K562 (cell line): Measurements from ENCODE around the gene HNRNPLL.

Experiments used
- CHD4 ChIP-seq: fragments of 200-600 bp; sonication (generic); IDR thresholded peaks from 3 replicates; pipeline ENCODE4 v1.6.1; 2012; ENCODE audit warnings: low read depth, mild to moderate bottlenecking, mixed read lengths, low read length, inconsistent platforms; ENCODE audit not compliant: insufficient read depth, insufficient replicate concordance, poor library complexity, severe bottlenecking
- CTCF ChIP-seq, 3 experiments: IDR thresholded peaks in 2 of 3; conservative IDR thresholded peaks in 1 of 3; 2 replicates each; pipeline ENCODE4 v1.5.1; 2011 to 2012; ENCODE audit warnings: low read length in 3 of 3, mild to moderate bottlenecking in 3 of 3, control low read depth in 2 of 3, improper control_type of control experiment in 1 of 3, inconsistent platforms in 1 of 3, low read depth in 1 of 3, mixed read lengths in 1 of 3, moderate library complexity in 1 of 3; ENCODE audit not compliant: insufficient read depth in 2 of 3
- HNRNPL ChIP-seq: fragments of 200-400 bp; formaldehyde crosslinking; IDR thresholded peaks from 2 replicates; pipeline ENCODE4 v1.6.1; 2017; ENCODE audit warnings: low read depth, mild to moderate bottlenecking, low read length
- POLR2AphosphoS5 ChIP-seq: IDR thresholded peaks from 2 replicates; pipeline ENCODE4 v1.6.1; 2011; ENCODE audit warnings: mild to moderate bottlenecking, low read depth, low read length, moderate library complexity; ENCODE audit not compliant: control insufficient read depth, insufficient read depth
- RFX5 ChIP-seq: IDR thresholded peaks from 2 replicates; pipeline ENCODE4 v1.6.1; 2011; ENCODE audit warnings: low read depth, mild to moderate bottlenecking, improper control_type of control experiment, low read length
- SMAD3 ChIP-seq: fragments of 450-650 bp; formaldehyde crosslinking; conservative IDR thresholded peaks from 2 replicates; pipeline ENCODE4 v1.4.0; 2020; ENCODE audit warnings: mild to moderate bottlenecking
- ZNF655 ChIP-seq: fragments of 250-450 bp; sonication (Bioruptor Pico); IDR thresholded peaks from 2 replicates; pipeline ENCODE4 v1.5.0; 2021
- ZNF695 ChIP-seq: fragments of 450-650 bp; formaldehyde crosslinking; IDR thresholded peaks from 2 replicates; pipeline ENCODE4 v1.4.0; 2020; ENCODE audit warnings: mild to moderate bottlenecking, moderate library complexity
- ZNF785 ChIP-seq: fragments of 250-450 bp; sonication (Bioruptor Pico); IDR thresholded peaks from 2 replicates; pipeline ENCODE4 v1.4.0; 2020; ENCODE audit warnings: mild to moderate bottlenecking

GRCh38 chr2:38553554-38553953 lies 49.2 kb downstream of the HNRNPLL start:
- TF ChIP-seq ZNF785 (CRISPR knock-in tag), result no peak
- no peak for TF ChIP-seq CTCF (IDR thresholded peaks at IDR 0.05 in 2 of 3, conservative IDR thresholded peaks at IDR 0.05 in 1 of 3; ENCODE audit: insufficient read depth in 2 of 3, low read depth in 1 of 3, low read length in 3 of 3)
- TF ChIP-seq HNRNPL, result no peak
- no peak for TF ChIP-seq POLR2AphosphoS5
- TF ChIP-seq SMAD3, result no peak
- no peak for TF ChIP-seq CHD4
- no peak for TF ChIP-seq ZNF655 (CRISPR knock-in tag)
- no peak for TF ChIP-seq ZNF695 (CRISPR knock-in tag)
- no peak for TF ChIP-seq RFX5
